Spleen (tissue), 7 donors: ENCODE measurements around the gene TMEM138.

Experiments used
- POLR2A ChIP-seq, 3 donors: fragments of 450-650 bp; IDR thresholded peaks; one replicate each; pipeline ENCODE4 v1.5.1; 2017; ENCODE audit warnings: antibody characterized with exemption in 3 of 3, mild to moderate bottlenecking in 1 of 3
- POLR2AphosphoS5 ChIP-seq, 3 donors: sonication (generic); formaldehyde crosslinking; IDR thresholded peaks; one replicate each; pipeline ENCODE4 v1.5.1; 2017; ENCODE audit warnings: antibody characterized with exemption in 3 of 3
- TF ChIP-seq, protein P1 (sequence below), 11 experiments: fragments of 200-600 bp in 7 of 11; fragments of 450-650 bp in 4 of 11; sonication (generic) in 4 of 11; IDR thresholded peaks in 8 of 11; conservative IDR thresholded peaks in 3 of 11; 1 replicate in 7 of 11; 2 replicates in 4 of 11; pipeline versions ENCODE4 v1.4.0 to v1.8.0; 2016 to 2021; ENCODE audit warnings: antibody characterized with exemption in 11 of 11, inconsistent platforms in 4 of 11, mild to moderate bottlenecking in 1 of 11
- donor health status: DM: no; HTN: no; CAD: no; lungs with moderate emphysema.
- donor health status: DM: no; HTN: no; CAD: no.
- donor health status: DM: no; HTN: no; CAD: no.

DNA sequence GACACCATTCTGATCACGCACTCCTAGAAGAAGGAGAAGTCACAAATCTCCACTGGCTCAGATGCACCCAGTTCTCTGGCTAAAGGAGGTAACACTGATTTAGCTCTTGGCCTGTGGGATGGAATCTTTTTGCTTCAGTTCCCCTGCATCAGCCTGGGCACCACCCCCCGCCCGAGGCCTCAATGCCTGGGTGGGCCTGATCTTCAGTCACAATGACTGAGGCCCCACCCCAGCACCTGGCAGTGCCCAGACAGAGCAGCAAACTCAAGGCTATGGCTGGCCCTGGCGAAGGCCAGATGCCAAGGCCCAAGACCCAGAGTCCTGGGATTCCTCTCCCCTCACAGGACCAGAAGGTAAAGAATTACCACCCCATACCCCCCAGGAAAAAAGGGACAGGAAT, 5.5 kb upstream of the TMEM138 start:
- TF ChIP-seq, protein P1, sequence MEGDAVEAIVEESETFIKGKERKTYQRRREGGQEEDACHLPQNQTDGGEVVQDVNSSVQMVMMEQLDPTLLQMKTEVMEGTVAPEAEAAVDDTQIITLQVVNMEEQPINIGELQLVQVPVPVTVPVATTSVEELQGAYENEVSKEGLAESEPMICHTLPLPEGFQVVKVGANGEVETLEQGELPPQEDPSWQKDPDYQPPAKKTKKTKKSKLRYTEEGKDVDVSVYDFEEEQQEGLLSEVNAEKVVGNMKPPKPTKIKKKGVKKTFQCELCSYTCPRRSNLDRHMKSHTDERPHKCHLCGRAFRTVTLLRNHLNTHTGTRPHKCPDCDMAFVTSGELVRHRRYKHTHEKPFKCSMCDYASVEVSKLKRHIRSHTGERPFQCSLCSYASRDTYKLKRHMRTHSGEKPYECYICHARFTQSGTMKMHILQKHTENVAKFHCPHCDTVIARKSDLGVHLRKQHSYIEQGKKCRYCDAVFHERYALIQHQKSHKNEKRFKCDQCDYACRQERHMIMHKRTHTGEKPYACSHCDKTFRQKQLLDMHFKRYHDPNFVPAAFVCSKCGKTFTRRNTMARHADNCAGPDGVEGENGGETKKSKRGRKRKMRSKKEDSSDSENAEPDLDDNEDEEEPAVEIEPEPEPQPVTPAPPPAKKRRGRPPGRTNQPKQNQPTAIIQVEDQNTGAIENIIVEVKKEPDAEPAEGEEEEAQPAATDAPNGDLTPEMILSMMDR (IDR thresholded peaks at IDR 0.05 in 8 of 11, conservative IDR thresholded peaks at IDR 0.05 in 3 of 11), result no peak
- TF ChIP-seq POLR2A (IDR thresholded peaks at IDR 0.05) (no peak), POLR2AphosphoS5 (IDR thresholded peaks at IDR 0.05) (peak; percentile 6 to 65 (median 40))
